Globus pallidus (tissue), 1 donor: ENCODE results near the gene COLEC12.

ENCODE experiments used
- DNase-seq: peaks from one replicate; pipeline ENCODE4 v3.0.0-alpha.2; 2015; ENCODE audit warnings: low spot score

COLEC12 gene

DNA sequence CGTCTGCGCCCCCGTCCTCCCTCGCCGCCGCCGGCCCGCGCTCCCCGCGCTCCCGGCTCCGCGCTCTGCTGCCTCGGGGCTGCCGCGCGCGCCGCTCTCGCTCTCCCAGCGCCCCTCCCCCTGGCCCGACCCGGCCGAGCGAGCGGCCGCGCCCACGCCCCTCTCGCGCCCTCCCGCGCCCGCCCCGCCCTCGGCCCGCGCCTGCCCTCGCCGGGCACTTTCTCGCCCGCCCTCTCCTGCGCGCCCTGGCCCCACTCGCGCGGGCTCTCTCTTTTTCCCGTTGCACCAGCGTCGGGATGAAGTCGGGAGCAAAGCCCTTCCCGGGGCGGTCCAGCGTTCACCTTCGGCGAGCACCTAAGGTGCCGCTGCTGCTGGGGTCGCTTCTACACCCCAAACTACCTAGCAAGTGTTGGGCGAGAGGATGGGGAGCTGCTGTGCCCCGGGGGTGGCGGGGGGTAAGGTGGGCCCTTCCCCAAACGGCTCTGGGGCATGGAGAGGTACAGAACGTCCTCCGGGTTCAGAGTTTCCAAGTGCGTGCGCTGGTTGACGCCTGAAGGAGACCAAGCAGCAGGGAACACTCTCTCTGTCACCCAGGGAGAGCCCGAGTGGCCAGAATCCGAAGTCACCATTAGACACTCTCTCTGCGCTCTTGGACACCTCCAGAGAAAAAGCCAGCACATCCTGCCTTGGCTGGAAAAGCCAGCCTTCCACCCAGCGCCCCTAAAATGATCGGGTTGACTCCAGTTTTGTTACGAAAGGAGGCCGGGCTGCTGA, at the start of gene COLEC12:
Gene COLEC12 (minus strand): TSS at position 70 of the 774 bp plus-strand sequence. CDS start 187 bp downstream, outside the sequence.
- no peak for DNase-seq

DNA sequence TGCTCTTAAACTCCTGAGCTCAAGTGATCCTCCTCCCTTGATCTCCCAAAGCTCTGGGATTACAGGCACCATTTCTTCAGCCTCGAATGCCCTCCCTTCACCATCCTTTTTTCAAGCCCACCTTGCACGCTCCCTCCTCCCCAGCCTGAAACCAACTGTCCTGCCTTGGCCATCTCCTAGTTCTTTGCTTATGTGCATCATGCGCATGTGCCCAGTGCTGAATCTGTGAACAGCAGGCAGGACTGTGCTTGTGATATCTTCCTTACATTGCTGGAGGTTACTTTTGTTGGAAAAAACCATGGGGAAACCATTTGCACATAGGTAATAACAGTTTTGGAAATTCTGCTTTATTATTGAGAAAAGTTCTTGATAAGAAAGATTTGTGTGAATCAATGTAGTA, 49.5 kb upstream of the COLEC12 start:
- DNase-seq = no peak

DNA sequence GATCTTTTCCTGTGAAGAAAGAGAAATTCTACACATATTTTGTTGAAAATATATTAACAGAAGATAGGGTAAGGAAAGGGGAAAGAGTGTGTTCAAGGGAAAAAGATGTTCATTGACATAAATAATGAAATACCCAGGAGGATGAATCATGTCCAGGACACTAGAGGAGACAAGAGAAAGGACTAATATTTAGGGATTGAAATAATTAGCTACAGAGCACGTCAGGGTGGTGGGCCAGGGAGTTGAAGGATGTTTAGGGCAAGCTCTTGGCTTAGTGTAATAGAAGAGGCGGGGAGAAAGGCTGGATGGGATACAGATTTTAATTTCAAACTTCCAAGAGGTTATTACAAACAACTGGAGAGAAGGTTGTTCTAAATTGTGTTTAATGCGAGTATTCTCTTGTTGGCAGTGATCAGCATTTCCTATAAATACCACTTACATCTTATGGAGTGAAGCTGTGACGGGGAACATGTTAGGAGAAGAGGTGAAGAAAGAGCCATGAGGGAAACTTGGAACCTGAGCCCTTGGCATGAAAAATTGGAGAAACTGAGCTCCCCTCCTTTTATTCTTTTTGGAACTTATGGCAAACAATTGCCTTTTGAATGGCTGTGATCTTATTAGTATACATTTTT, 43.1 kb upstream of the COLEC12 start:
- no peak for DNase-seq

DNA sequence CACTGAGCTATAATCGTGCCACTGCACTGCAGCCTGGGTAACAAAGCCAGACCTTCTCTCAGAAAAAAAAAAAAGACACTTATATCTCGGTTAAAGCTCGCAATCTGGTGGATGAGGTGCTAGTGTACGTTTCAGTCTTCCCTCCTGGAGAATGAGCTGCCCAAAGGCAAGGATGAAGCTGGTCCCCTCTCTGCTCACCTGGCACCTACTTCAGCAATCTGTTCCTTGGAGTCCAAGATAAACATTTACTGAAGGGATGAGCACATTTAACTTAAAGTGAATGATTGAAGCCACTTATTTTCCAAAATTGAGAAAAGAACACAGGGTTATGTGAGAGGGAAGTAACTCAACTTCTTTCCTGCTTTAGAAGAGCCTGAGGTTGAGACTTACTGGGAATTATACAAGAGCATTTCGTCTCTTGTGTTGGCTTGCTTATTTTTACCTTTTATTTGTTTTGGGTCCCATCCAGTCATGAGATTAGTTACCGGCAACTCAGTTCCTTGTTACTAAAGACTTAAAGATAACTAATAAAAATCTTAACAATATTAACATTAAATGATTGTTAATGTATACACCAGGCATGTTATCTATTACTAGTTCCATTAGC, 33.6 kb upstream of the COLEC12 start:
- no peak for DNase-seq

DNA sequence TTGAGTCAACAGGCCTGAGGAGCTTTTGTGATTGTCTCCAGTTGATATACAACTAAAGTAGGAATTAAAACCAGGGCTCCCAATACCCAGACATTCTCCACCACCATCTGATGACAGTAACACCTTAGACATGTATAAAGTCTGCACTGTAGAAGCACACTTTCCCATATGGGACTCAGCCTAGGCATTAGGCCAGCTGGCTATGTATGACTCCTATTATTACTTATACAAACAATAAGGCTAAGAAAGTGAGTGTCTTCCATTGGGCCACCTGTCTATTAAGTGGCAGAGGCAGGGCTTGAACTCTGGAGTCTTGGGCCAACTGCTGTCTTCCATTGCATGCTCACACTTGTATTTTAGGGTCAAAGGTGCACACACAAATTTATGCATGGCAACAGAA, 32.1 kb upstream of the COLEC12 start:
- no peak for DNase-seq

DNA sequence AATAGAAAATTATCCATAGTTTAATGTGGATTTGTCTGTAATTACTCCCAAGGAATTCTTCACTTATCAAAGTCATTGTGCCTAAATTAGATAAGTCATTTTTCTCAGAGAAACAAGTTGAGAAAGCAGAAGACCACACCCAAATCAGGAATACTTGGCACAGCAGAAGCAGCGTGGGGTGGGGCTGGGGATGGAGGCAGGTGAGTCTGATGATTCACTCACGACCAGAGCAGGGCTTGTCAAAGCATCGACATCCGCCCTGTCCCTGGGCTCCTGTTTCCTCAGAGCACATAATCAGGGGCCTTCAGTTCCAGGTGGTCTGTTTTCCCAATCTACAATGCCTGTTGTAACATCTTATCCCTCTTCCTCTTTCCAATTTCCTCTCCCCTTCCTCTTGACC, 31.5 kb upstream of the COLEC12 start:
- DNase-seq = no peak

DNA sequence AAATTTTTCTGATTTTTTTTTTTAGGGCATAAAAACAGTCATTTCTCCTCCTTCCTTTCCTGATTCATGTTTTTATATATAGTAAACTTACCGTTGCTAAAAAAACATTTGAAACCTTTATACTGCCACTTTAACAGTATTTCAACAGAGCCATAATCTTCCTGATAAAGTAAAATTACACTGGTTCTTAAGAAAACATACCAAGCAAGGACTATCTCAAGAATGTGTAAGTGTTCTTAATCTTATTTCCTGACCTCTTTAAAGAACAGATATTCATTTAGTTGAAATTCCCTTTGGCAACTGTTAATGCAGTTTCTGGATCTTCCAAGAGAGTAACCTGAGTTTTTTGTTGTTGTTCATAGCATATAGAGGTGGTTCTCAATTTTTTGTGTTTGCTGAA, 26.6 kb upstream of the COLEC12 start:
- no peak for DNase-seq

DNA sequence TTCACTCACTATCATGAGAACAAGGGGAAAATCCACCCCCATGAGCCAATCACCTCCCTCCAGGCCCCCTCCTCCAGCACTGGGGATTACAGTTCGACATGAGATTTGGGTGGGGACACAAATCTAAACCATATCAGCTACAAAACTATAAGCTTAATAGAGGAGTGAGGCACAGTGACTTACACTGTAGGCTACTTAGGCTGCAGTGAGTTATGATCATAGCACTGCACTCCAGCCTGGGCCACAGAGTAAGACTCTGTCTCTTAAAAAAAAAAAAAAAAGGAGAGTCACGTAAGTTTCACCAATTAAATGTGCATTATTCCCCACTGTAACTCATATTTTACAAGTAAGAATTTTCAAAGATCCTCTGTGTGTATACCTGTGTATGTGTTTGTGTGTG, 26.2 kb upstream of the COLEC12 start:
- DNase-seq = no peak

DNA sequence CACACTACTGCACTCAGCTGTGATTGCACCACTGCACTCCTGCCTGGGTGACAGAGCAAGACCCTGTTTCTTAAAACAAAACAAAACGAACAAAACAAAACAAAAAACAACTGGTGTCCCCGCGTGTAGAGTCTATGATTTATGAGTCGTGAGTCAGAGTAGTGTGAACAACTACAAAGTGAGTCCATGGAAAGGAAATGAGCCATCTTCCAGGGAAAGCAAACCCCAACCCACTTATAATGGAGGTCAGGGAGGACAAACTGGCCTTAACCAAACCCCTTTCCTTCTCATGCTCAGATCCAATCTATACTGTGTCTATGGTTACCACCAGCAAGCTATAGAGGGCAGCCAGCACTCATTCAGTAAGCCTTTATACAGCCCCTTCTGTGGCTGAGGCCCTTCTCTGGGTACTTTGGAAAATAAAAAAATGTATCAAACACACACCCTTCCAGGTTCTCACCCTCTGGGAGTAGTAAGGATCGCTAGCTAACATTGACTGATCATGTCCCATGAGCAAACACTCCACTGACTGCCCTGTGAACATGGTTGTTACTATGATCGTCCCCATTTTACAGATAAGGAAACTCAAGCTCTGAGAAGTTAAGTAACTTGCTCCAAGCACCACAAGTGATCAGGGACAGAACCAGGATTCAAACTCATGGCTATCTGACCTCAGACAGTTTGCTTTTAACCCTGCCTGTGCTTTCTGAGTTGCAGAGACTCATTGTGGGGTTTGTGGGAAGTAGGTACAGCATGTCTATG, 24.7 kb upstream of the COLEC12 start:
- no peak for DNase-seq

DNA sequence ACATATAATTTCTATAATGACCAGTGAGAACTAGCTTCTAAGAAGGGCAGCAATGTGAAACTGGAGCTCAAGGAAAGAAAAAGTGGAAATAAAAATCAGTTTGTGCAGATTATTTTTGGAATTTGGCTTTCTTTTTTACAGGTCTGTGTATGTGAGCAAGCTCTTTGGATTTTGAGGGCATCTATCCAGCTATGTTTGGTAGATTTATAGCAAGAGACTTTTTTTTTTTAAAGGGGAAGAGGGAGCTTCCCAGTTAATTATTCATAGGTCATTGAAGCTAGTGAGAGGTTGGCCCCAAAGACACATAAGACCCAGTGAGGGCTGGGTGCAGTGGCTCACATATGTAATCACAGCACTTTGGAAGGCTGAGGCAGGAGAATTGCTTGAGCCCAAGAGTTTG, 24.0 kb upstream of the COLEC12 start:
- no peak for DNase-seq

DNA sequence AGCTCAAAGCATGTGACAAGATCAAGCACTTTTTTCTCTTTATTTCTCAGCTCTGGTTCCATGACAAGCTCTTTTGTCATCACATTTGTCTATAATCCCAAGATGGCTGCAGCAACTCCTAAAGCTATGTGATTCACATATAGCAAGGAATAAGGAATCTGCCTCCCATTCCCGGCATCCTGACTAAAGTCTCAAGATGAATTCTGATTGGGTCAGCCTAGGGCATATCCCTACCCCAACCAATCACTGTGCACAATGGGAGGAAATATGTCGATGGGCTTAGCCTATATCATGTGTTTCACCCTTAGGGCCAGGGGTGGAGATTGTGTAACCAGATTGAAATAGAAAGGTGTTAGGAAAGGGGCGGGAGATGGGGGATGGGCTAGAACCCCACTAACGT, 23.1 kb upstream of the COLEC12 start:
- no peak for DNase-seq

DNA sequence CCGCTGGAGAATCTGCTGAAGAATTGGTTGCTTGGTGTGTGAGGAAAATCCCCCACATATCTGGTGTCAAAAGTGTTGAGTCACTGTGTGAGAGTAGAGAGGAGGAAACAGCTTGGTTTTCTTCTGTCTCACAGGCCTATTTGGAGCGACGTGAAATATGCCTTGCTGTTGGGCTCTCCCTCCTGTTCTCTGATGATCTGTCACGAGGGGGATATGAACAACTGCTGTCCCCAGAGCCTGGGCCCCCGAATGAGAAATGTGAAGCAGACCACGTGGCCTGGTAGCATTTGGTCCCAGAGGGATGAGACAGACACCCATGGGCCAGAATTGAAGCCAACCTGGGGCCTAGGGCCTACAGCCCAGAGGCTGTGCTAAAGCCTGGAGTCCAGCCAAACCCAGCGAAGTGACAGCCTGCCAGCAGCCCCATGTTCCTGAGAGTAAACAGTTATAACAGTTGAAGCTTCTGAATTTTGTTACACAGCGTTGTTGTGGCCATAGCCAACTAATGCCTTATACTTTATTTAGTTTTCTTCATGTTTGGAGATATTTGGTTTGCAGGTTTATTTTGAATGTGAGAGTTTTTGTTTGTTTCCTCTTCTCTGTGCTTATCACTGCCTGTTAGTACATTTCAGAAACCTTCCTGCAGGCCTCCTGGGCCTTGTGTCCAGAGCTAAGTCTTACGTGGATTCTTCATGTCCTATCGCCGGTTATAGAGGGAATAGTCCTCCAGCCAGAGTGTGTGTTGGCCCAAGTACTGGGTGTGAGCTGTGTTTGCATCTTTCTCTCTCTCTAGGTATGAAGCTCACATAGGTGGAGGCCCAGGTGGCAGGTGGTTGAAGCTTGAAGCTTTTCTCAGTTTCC, 18.7 kb upstream of the COLEC12 start:
- peak; percentile 53 for DNase-seq

DNA sequence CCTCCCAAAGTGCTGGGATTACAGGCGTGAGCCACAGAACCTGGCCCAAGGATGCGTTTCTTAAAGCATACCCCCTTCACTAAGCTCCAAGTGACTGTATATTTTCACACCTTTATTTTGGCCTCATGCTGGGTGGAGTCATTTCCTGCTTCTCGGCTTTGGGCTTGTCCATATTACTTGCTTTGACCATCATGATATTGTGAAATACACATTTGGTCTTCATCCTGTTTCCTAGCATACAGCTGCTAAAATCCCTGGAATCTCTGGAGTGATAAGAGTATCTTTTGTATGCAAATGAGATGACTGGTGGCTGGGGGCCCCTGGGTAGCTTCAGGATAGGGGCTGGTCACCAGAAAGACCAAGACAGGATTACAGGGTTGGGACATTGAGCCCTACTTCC, 17.6 kb upstream of the COLEC12 start:
- no peak for DNase-seq

DNA sequence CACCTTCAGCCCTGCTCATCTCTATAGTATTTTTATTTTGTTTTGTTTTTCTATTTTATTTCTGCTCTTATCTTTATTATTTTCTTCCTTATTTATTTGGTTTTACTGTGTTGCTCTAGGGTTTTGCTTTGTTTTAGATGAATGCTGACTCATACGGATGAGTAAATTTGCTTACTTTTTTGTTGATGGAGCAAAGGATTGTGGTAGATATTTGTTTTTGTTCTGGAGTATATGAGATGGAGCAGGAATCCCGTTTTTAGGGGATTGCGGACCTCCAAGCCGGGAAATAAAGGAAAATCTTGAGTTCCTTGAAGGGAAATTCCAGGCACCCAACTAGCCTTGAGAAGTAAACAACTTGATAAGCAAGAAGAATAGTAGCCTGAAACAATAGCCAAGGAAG, 15.3 kb upstream of the COLEC12 start:
- no peak for DNase-seq

DNA sequence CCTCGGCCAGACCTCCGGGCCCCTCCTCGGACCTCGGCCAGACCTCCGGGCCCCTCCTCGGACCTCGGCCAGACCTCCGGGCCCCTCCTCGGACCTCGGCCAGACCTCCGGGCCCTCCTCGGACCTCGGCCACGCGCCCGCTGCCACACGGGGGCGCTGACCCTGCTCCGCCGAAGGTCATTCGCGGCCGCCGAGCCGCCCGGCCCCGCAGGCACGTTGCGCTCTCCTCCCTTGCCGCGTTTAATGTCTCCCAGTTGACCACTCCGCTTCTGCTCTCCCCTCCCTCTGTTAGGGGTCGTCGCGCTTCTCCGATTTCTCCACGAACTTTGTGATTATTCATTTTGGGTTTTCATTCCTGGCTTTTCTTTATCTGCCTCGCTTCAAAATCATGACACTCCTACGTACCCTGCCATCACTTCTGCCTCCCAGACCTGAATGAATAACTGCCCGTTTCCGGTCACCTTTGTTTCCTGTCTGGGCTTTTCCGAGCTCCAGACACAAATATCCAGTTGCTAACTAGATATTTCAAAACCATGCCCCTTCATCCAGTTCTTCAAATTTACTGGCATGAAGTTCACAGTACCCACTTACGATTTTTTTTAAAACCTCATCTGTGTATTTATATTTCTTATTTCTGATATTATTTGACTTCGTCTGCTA, 14.8 kb upstream of the COLEC12 start:
- no peak for DNase-seq

DNA sequence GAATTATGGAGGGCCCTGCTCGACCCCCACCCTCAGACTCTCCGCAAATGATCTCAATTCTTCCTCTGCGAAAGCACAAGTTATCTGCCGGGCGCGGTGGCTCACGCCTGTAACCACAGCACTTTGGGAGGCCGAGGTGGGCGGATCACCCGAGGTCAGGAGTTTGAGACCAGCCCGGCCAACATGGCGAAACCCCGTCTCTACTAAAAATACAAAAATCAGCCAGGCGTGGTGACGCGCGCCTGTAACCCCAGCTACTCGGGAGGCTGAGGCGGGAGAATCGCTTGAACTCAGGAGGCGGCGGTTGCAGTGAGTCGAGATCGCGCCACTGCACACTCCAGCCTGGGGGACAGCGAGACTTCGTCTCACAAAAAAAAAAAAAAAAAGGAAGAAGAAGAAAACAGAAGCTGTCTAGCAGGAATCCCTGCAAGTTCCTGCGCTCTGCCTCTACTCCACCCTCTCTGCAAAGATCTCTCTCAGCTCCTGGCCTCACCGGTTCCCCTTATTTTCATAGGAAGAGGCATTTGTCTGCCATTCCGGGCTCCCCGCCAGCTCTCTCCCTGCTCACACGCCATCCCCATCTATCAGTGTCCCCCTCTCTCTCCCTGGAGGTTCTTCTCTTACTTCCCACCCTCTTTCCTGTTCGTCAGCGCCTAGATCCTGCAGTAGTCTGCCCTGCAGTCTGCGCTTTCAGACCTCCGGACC, 13.5 kb upstream of the COLEC12 start:
- no peak for DNase-seq

DNA sequence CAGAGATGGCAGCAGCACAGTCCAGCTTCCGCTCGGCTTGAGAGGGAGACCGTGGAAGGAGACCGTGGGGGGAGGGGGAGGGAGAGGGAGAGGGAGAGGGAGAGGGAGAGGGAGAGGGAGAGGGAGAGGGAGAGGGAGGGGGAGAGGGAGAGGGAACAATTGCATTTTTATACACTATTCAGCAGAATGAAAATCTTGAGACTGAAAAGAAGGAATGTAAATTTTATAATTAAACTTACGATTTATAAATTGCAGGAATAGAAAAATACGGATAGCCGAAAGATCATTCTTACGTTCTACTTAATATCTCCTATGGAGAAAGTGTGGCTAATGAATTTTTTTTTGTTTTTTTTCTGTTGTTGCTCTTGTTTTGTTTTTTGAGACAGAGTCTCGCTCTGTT, 12.5 kb upstream of the COLEC12 start:
- DNase-seq = no peak

DNA sequence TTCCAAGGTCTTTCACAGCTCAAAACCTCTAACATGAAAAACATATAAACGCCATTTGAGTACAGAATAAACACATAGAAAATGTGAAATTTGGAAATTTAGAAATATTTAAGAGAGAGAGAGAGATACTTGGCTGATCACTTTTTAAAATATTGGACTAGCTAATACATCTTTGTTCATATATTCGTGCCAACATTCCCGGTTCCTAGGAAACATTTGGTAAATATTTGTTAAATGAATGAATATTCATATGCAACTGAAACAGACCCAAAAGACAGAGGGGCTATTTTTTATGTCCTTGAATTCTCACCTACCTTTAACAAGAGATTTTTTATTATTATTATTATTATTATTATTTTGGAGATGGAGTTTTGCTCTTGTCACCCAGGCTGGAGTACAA, 8.3 kb upstream of the COLEC12 start:
- no peak for DNase-seq

DNA sequence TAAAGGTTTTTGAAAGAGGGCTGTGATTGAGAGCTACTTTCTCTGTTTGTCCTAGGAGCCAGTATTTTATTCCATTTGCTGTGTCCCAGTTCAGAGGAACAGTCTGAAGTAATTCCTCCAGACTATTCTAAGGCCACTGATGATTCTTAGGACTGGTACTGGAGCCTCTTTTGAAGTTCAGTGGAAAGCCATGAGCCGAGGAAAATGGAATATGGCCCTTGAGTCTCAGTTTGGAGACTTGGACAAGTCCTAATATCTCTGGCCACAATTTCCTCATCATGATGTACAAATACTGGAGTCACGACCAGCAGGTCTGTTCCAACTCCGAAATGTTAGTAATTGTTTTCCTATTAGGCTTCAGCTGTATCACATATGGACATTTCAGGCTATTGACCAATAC, 7.1 kb upstream of the COLEC12 start:
- no peak for DNase-seq

DNA sequence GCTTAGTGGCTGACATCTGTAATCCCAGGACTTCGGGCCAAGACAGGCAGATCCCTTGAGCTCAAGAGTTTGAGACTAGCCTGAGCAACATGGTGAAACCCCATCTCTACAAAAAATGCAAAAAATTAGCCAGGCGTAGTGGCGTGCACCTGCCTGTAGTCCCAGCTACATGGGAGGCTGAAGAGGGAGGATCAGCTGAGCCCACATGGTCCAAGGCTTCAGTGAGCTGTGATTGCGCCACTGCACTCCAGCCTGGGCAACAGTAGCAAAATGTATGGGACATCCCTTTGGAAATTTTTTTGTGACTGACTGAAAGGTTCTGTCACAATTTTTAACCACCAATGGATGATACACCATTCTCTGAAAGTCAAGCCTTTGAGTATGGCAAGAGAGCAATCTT, 6.3 kb upstream of the COLEC12 start:
- no peak for DNase-seq

DNA sequence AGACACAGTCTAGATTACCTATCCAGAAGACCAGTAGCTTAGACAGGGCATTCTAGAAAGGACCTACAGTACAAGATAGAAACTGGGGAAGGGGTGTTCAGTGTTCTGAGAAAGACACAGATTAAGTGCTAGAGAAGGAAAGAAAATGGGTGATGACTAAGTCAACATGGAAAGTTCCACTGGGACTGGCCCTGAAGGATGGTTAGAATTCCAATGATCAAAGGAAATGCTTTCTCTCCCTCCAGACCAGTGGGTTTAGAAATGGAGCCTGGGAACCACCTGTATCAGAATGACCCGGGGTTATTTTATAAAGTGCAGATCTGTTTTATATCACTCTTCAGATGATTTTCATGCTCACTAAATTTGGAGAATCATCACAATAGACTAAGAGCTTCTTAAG, 5.8 kb upstream of the COLEC12 start:
- no peak for DNase-seq
